GM10248 (cell line): ENCODE results near the gene FHIT.

Source experiments
- CTCF ChIA-PET: fragments of 300-600 bp; sonication (Branson Sonifier 250); formaldehyde crosslinking; extraction: SDS; loops from one replicate; lab custom pipeline; 2021; ENCODE audit warnings: antibody characterized with exemption; lab: Yijun Ruan, JAX
- POLR2A ChIA-PET: fragments of 350-650 bp; sonication (Branson Sonifier 250); formaldehyde crosslinking; extraction: SDS; loops from one replicate; lab custom pipeline; 2020; ENCODE audit warnings: antibody characterized with exemption; lab: Yijun Ruan, JAX
- DNase-seq: peaks from one replicate; pipeline ENCODE4 v3.0.0; 2012; ENCODE audit errors: extremely low spot score
- CTCF ChIP-seq: IDR thresholded peaks from 2 replicates; pipeline ENCODE4 v1.5.1; 2012; ENCODE audit warnings: mild to moderate bottlenecking, low read depth; ENCODE audit errors: extremely low read depth, missing control alignments, control extremely low read depth

FHIT gene

DNA sequence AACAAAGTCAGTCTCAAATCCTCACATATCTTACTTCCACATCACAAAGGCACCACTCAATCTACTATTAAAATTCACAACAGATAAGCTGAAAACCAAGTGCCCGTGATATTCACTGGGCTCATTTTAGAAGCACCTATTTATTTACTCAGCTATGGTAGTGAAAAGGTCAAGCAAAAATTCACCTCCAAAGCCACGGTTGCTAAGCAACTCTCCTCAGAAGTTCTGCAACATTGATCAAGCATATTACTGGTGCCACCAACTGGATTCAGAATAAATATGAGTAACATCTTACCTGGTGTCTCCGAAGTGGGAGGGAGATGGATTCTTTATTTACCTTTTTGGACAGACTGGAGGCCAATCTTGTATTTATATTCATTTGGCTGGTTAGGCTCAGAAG, 714.8 kb downstream of the FHIT start:
- CTCF ChIA-PET, result no interaction called here
- no peak for TF ChIP-seq CTCF
- POLR2A ChIA-PET, result no interaction called here
- peak; percentile 18 for DNase-seq

DNA sequence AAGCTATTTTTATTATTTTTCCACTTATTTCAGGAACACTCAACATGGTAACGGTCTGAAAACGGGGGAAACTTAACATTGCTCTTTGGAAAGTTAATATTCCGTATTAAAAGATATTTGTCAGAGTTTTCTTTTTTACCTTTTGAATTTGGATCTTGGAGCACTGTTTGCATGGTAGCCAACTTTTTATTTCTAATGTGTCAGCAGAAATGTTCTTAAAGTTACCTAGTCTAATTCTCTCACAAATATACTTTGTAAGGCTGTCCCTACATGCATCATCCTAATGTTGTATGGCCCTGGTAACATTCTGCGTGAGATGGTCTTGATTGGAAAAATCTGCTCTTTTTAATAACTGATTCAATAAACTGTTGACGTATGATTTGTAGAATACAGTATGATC, 719.5 kb downstream of the FHIT start:
- no peak for TF ChIP-seq CTCF
- no peak for DNase-seq
- ChIA-PET POLR2A (no interaction called here), CTCF (interaction anchor here (0.9 kb wide), 1 partner anchor 9 kb away, joined by 5 read pairs; no protein-coding TSS in a partner anchor)

DNA sequence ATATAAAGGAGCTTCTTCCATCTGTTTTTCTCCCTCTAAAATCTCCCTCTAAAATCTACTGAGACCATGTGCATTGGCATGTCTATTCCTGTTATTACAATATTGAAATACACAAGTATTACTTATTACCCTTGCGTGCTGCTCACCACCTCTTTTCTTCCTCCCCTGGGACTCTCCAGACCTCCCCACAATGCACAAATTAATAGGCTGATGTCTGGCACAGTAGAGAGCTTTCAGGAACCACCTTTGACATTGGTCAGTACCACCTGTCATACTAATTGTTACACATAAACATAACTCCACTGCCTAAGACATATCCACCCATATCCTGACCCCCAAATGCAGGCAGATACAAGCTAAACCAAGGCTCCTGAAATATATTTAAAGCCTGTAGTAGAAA, 722.6 kb downstream of the FHIT start:
- CTCF ChIA-PET, result interaction anchor here (1.2 kb wide), 1 partner anchor 13 kb away, joined by 4 read pairs; no protein-coding TSS in a partner anchor
- no peak for DNase-seq
- POLR2A ChIA-PET, result no interaction called here
- no peak for TF ChIP-seq CTCF

DNA sequence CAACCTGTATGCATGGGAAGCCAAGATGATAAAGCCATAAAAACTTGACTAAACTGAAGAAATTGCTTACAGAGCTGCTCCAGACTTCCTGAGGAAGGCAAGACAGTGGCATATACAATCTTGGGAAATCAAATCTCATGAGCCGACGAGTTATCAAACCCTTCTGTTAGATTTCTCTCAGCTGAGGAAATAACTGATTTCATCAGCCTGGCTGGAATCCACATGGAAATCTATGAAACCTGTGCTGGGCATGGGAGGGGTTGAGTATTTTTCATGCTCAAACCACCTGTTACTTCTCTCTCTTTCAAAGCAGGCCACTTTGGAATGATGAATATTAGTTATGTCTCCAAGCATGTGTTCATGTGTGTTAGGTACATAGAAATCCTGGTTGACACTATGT, 727.7 kb downstream of the FHIT start:
- CTCF ChIA-PET, result interaction anchor here (1.4 kb wide), 1 partner anchor 39 kb away, joined by 3 read pairs; no protein-coding TSS in a partner anchor
- TF ChIP-seq CTCF, result no peak
- DNase-seq, result no peak
- POLR2A ChIA-PET, result no interaction called here

DNA sequence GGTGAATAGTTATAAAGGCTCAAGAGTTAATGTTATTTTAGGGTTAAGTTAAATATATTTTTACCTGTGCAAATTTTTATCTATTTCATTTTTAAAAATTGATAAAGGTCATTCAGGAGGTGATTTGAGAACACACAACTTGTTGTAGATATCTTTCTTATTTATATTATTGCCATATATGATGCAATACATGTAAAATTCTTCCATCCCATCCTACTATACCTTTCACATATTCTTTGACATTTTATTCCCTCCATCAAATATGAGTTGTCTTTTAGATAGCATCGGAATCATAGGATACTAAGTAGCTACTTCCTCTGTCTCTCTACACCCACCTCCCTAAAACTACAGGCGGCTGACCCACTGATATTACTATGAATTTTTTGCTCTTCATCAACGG, 734.1 kb downstream of the FHIT start:
- ChIA-PET CTCF (interaction anchor here (1.2 to 1.4 kb wide), 2 partner anchors 14 to 39 kb away, joined by 3 read pairs; no protein-coding TSS in a partner anchor), POLR2A (no interaction called here)
- TF ChIP-seq CTCF, result no peak
- no peak for DNase-seq

DNA sequence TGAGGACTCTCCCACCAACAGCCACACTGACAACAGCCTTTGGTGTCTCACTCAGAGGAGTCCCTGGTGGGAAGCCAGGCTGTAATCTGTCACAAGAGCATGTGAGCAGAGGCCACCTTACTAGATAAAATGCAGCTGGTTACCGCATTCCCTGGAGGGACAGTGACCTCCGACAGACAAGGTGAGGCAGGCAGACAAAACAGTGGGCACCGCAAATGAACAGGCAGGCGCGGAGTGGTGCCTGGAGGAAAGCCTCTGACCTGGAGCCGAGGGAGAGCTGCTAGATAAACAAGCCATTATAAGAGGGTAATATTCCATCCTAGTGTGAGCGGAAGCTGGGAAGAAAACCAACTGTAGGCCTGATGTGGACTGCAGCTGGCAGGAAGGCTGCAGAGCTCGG, 736.4 kb downstream of the FHIT start:
- no peak for TF ChIP-seq CTCF
- DNase-seq, result no peak
- ChIA-PET POLR2A (no interaction called here), CTCF (interaction anchor here (1.2 to 1.4 kb wide), 3 partner anchors 13 to 88 kb away, joined by 3 to 4 read pairs (median 3); no protein-coding TSS in a partner anchor)

GRCh38 chr3:60514085-60514649, 737.1 kb downstream of the FHIT start:
- ChIA-PET CTCF (no interaction called here), POLR2A (no interaction called here)
- no peak for DNase-seq
- no peak for TF ChIP-seq CTCF
